CD4-positive, alpha-beta T cell treated with Interleukin-15 for 1 hour (primary cell): ENCODE measurements around the gene SKAP2.

Experiments used
- DNase-seq: peaks from one replicate; pipeline ENCODE4 v3.0.0-alpha.2; 2020

Gene SKAP2

DNA sequence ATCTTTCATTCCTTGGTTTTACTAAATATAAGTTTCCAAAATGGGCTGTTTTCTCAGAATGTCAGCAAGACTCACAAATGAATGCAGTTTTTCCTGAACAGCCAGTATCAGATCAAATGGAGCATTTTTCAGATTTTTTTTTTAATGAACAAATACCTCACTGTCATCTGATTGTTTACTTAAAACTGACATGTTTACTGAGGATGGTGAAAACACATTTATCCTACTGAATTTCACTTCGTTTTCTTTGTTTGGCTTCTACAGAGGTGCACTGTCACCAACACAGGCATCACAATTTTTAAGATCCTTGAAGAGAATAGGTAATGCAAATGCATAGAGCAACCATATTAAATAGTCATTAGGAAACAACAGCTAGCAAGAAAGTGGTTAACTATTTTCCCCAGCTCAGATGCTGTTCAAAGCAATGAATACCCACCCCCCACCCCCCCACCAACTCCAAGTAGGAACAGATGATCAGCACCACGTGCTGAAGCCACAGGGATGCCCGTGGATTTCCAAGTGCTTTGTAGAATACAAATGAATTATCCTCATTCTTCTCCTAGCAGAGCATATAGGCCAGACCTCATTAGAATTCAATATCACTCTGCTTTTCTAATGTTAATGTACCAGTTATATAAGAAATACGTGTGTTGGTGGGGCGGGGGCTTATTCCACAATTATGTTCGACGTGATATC lies 205.9 kb downstream of the SKAP2 start:
- DNase-seq = no peak

DNA sequence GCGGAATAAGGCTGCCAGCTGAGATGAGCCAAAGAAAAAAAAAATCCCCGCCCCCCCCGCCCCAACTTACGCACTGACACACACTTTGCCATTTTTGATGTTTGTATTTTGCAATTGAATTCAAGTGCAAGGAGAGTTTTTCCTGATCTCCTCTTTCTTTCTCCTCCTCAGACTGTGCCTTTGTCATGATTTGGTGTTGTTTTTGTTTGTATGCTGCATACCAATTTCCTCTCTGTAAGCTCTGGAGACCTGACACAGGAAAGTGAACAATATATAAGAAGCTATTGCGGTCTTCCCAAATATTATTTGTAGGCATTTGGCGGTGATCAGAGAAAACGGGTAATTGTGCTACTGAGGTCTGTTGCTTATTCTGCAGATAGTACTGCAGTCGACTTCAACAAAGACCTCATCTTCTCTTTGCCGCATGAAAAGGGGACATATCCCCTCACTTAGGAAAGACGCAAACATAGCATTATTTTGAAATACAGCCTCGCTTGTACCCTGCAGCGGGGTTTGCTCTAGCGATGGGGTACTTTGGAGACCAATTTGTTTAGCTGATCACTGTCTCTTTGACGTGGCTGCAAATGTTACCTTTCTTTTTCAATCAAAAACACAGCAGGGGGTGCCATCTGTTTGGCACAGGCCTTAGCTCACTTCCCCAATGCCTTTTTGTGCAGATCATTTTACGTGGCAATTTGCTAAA lies 206.6 kb downstream of the SKAP2 start:
- no peak for DNase-seq

DNA sequence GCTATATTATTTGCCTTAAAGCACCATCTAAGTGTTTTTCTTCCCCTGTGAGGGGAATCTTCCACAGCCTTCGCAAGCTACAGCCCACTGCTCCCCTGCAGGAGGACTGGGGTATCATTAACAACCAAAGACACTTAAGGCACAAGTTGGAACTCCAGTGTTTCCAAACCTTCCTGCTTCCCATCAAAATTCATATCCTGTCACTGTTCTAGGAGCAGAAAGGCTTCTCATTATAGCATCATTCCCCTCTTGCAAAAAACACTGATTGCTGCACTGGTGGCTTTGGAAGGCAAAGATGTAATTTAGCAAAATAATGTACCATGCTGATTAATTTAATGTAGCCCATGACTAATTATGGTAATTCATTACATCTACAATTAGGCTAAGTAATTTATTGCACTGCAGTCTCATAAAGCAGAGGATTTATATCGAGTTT lies 207.2 kb downstream of the SKAP2 start:
- no peak for DNase-seq

- DNase-seq = no peak
Measured at GRCh38 chr7:26656735-26657134, 207.7 kb downstream of the SKAP2 start.

GRCh38 chr7:26655781-26656180 lies 208.6 kb downstream of the SKAP2 start:
- DNase-seq = no peak

DNA sequence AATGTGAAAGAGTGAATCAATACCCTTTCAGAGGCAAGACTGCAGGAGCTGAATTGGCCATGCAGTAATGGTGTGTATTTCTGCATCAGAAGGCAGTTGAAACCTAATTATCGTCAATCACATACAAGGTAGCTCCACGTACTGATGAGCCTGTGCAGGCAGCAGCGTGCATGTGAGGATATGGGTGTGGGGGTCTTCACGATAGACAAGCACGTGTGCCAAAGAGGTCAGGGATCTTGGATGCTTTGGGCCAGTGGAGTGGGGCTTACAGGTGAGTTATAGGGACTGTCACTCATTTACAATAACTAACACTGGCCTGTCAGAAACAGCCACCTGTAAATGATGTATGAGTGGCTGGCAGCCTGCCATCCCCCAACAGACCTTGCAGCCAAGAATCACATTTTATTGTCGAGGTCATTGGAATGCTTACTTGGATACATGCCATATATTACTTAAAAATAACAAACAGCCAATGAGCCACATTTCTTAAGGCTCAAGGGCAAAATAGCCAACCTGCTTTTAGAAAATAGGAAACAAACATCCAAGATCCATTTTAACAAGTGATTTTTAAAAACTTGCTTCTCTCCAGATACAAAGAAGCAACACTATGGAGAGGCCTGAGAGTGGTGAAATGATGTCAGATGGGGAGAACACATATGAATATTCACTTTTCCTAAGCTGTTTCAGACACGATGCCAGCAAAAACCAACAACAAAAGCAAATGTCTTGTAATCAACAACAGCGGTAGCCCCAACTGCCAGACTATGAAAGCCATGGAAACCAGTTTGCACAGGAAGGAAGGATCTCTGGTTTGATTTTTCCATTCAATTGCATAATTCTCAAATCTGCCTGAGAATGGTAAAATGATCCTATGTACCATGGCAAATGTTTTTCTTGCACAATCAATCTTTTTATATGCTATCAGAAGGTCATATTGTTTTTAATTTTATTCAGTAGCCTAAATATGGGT lies 210.7 kb downstream of the SKAP2 start:
- DNase-seq = no peak

- no peak for DNase-seq
Measured at GRCh38 chr7:26652401-26653100, 211.8 kb downstream of the SKAP2 start.

- DNase-seq = no peak
Measured at GRCh38 chr7:26650103-26650502, 214.3 kb downstream of the SKAP2 start.

DNA sequence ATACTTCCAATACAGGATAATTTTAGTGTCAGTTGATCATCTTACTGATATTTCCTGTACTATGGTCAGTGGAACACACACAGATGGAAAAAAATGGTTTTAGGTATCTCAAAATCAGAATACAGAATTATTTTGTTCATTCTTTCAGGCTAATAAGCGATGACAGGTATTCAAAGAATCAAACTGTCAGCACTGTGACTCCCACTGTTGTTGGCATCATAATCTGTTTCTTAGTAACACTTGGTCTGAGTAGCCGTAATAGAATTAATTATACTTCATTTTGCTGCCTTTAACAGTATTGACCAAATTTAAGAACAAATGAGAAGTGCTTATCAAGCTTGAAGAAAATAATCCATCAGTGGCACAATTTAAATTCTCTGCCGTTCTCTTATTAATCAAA lies 215.0 kb downstream of the SKAP2 start:
- DNase-seq = no peak

DNA sequence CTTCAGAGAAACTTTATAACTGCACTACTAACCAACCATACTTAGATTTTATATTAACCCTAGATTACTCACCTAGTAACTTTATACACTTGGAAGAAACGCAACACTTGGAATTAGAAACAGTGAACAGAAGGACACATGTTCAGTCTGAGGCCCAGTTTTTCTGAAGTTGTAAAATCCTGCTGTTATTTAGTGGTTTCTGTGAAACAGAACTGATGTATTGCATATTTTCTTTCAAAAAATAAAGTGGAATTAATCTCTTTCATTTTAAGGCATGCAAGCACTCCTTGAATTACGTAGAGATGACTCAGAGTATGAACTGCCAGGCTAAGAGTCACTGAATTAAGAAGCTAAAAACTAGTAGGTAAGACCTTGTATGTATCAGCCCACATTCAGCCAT lies 215.8 kb downstream of the SKAP2 start:
- DNase-seq = no peak

GRCh38 chr7:26646336-26647048 lies 217.9 kb downstream of the SKAP2 start:
- no peak for DNase-seq

GRCh38 chr7:26645121-26645520 lies 219.3 kb downstream of the SKAP2 start:
- no peak for DNase-seq

DNA sequence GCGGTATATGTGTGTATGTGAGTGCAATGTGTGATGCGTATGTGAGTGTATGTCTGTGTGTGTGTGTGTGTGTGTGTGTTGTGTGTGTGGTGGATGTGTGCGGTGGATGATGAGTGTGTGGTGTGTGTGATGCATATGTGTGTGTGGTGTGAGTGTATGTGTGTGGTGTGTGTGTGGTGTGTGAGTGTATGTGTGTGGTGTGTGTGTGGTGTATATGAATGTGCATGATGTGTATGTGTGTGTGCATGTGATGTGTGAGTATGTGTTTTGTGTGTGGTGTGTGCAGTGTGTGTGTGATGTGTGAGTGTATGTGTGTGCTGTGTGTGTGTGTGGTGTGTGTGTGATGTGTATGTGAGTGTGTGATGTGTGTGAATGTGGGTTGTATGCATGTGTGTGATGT lies 222.0 kb downstream of the SKAP2 start:
- DNase-seq = no peak

DNA sequence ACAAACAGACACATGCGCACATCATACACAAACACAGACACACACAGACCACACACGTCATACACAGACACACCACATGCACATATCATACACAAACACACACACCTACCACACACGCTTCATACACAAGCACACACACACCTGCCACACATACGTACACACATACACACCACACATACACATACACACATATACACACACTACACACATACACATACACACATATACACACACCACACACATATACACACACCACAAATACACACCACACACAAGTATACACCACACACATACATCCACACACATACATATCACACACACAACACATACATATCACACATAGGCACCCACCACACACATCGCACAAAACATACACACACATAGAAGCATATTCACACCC lies 224.7 kb downstream of the SKAP2 start:
- DNase-seq = no peak

DNA sequence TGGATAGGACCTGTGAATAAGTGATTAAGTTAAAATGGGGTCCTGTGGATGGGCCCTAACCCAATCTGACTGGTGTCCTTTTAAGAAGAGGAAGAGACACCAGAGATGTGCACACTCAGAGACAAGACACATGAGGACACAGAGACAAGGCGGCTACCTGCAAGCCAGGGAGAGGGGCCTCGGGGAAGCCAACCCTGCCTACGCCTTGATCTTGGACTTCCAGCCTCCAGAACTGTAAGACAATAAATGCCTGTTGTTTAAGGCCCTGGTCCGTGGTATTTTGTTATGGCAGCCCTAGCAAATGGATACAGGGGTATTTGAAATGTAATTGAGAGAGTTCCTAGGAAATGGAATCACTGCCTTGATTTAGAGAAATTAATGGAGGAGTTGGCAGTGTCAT lies 225.3 kb downstream of the SKAP2 start:
- no peak for DNase-seq

- no peak for DNase-seq
Measured at GRCh38 chr7:26638140-26638539, 226.2 kb downstream of the SKAP2 start.

DNA sequence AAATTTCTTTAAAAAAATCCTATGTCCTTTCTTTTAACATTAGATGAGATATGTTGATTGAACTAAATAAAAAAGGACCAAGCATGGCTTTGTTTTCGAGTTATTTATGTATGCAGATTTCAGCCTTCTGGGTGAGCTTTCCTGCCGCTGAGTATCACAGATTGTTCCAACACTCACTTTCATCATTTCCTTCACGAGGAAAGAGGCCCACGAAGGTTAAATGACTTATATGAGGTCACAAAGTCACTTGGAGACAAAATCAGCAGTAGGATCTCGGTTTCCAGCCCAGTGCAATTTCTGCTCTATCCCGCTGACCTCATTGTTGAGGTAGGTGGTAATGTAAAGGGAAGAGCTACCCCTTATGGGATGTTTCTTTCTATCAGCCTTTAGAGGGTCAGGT lies 226.8 kb downstream of the SKAP2 start:
- DNase-seq = no peak

DNA sequence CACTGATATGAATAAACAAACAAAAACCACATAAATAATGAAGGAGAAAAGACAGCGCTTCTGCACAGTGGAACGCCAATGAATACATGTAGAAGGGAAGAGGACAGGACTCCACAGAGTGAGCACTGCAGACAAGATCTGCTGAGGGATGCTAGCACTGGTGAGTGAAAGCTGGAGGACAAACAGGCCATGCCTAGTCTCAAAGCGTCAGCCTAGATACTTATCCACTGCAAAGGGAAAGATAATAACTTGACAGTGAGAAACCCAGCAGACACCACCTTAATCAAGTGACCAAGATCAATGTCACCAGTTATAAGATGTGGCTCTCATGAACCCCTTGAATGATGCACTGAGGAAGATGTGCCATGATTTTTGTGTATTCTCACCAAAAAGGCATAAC lies 227.6 kb downstream of the SKAP2 start:
- DNase-seq = no peak

DNA sequence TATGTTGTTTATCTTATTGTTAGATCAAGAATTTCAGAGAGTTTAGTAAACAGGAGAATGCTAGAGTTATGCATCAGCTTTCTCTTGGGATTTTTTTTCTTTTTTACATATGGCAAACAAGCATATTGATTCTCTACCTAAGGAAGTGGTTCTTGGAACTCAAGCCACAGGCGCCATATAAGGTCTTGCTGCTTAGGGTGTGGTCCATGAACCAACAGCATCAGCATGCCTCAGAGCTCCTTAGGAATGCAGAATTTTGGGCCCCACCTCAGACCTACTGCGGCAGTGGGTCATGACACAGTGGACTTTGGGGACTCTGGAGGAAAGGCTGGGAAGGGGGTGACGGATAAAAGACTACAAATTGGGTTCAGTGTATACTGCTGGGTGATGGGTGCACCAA lies 230.8 kb downstream of the SKAP2 start:
- no peak for DNase-seq

- DNase-seq = no peak
Measured at GRCh38 chr7:26631601-26632000, 232.8 kb downstream of the SKAP2 start.

DNA sequence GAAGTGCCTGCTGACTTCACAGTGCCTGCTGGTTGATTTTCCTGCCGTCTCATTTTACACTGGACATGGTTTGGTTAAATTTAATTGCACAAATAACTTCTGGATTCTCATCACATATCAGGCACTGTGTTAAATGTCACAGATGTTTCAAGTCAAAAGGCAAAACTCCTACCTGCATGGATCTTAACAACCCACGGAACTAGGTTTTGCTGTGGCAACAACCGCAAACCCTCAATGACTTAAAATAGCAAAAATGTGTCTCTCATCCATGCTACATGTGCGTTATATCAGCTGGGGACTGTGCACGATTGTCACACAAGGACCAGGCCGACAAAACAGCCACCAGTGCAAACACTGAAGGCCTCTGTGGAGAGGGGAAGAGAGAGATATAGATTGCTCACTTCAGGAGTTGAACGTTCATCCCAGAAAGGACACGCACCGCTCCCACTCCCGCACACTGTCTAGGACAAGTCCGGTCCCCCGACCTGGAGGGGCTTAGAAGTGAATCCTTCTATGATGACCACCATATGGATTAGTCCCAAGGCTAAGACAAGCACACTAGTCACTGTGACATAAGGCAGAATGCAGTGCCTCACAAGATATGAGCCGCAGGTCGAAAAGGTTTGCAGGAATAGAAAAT lies 233.3 kb downstream of the SKAP2 start:
- DNase-seq = no peak

GRCh38 chr7:26630361-26630760 lies 234.0 kb downstream of the SKAP2 start:
- no peak for DNase-seq
